Measurements from ENCODE around the gene FEZ2. TPM values are rescaled to one million over a fixed set of nuclear protein-coding genes. Genes with fewer than 3 reads are reported as not detected.

Gene FEZ2
- total and polyA plus RNA-seq, 2 of the 8 experiments (the other 6 are each of a cell fraction or from before 2014, with no cell fraction given): 7.5 to 16.4 TPM

DNA sequence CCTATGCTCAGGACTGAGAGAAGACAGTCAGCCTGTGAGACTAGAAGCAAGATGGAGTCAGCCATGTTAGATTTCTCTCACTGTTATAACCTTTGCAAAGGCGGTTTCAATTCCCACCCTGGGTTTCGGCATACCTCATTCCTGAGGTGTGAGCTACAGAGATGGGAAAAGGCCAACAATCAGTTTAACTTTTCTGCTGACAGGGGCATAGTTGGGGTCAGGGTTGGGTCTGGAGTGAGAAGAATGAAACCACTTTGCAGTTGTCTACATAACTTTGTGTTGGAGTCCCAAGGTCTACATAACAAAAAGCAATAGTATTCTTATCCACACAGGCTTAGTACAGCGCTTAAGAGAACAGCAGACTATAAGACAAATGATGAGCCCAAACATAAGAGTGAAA, 28.1 kb upstream of the FEZ2 start:
- Histone ChIP-seq H3K4me1 (replicated peaks in 1 of 4; ENCODE audit: control insufficient read depth in 3 of 4, insufficient read depth in 4 of 4, low read length in 3 of 4) (no peaks in the 10 kb centered on the region), H4K5ac (ENCODE audit: insufficient read length, low read depth, low read length) (no peak overlapping the region), H2BK5ac (ENCODE audit: low read depth, low read length) (no peak overlapping the region), H3K4me3 (ENCODE audit: extremely low read depth in 1 of 4, insufficient read depth in 2 of 4, low read depth in 3 of 4, low read length in 4 of 4) (no peak overlapping the region), H2BK20ac (ENCODE audit: low read length) (no peak overlapping the region), H4K20me1 (replicated peaks in 1 of 2; ENCODE audit: control insufficient read depth in 1 of 2, insufficient read depth in 2 of 2, low read length in 2 of 2) (no peaks in the 10 kb centered on the region), H2AFZ (ENCODE audit: low read length) (no peak overlapping the region), H3K79me2 (ENCODE audit: control insufficient read depth in 1 of 2, insufficient read depth in 2 of 2, low read length in 2 of 2) (no peaks in the 10 kb centered on the region), H3K23ac (ENCODE audit: insufficient read length) (no peak overlapping the region), H3K9me3 (ENCODE audit: insufficient read depth in 2 of 2, low read depth in 1 of 2, low read length in 1 of 2) (peaks cover 10 to 12% of the 10 kb centered on the region in 2 experiments), H3K36me3 (ENCODE audit: control insufficient read depth in 2 of 4, insufficient read depth in 4 of 4, low read length in 3 of 4) (peaks cover 0 to 2% (median 0%) of the 10 kb centered on the region in 4 experiments; a peak in 1 of 8 replicates), H3K18ac (ENCODE audit: extremely low read depth, low read length) (no peak overlapping the region), H3K56ac (replicated peaks; ENCODE audit: insufficient read length, low read depth, low read length) (no peak overlapping the region), H4K8ac (ENCODE audit: extremely low read depth, insufficient read depth, low read length) (no peak overlapping the region), H3K14ac (ENCODE audit: insufficient read length) (no peak overlapping the region), H3K27me3 (replicated peaks in 1 of 4; ENCODE audit: control insufficient read depth in 3 of 4, extremely low read depth in 1 of 4, insufficient read depth in 3 of 4, low read length in 3 of 4) (no peaks in the 10 kb centered on the region), H3K4ac (replicated peaks; ENCODE audit: insufficient read length, low read depth, low read length) (no peak overlapping the region), H3K79me1 (ENCODE audit: low read depth, low read length) (no peaks in the 10 kb centered on the region), H2AK5ac (ENCODE audit: low read depth, low read length) (no peak overlapping the region), H2BK12ac (ENCODE audit: low read depth, low read length) (no peak overlapping the region), H2BK120ac (replicated peaks; ENCODE audit: low read depth, low read length) (no peak overlapping the region), H3K4me2 (ENCODE audit: insufficient read depth in 1 of 2, low read depth in 2 of 2, low read length in 2 of 2) (no peak overlapping the region), H4K91ac (replicated peaks; ENCODE audit: insufficient read length, low read length) (no peak overlapping the region), H3K27ac (ENCODE audit: low read depth, low read length) (no peak overlapping the region), H2BK15ac (ENCODE audit: low read length) (no peak overlapping the region; the same call in 1 of the 2 replicates), H3K23me2 (ENCODE audit: low read depth, low read length) (no peaks in the 10 kb centered on the region), H3K9ac (replicated peaks in 1 of 4; ENCODE audit: extremely low read depth in 1 of 4, low read depth in 3 of 4, low read length in 3 of 4) (no peak overlapping the region)
- CTCF ChIA-PET (ENCODE audit: partially characterized antibody): interaction anchor here (1.2 kb wide), 1 partner anchor 13 kb away, joined by 3 read pairs; no protein-coding TSS in a partner anchor
- TF ChIP-seq TCF12 (IDR thresholded peaks at IDR 0.05; ENCODE audit: low read depth, low read length): no peak
- TF ChIP-seq, protein P1, sequence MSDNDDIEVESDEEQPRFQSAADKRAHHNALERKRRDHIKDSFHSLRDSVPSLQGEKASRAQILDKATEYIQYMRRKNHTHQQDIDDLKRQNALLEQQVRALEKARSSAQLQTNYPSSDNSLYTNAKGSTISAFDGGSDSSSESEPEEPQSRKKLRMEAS (IDR thresholded peaks at IDR 0.05): no peak
- no peak for TF ChIP-seq EZH2 (IDR thresholded peaks at IDR 0.05; ENCODE audit: low read depth, low read length, severe bottlenecking)
- TF ChIP-seq CBX5 (IDR thresholded peaks at IDR 0.05; ENCODE audit: low read depth, low read length): no peak
- no peak for TF ChIP-seq EGR1 (IDR thresholded peaks at IDR 0.05; ENCODE audit: borderline replicate concordance, low read depth, low read length)
- no peak for TF ChIP-seq PHF8 (conservative IDR thresholded peaks at IDR 0.05; ENCODE audit: low read depth, low read length)
- no peak for TF ChIP-seq ASH2L (IDR thresholded peaks at IDR 0.05; ENCODE audit: low read length)
- TF ChIP-seq TBP (IDR thresholded peaks at IDR 0.05; ENCODE audit: low read depth, low read length): no peak
- TF ChIP-seq RNF2 (IDR thresholded peaks at IDR 0.05; ENCODE audit: borderline replicate concordance, low read depth, low read length, missing control alignments, poor library complexity, severe bottlenecking): no peak
- 88% methylated on average over 3 of the region's 3 CpGs; no CpG with 5 or more reads in 1 of the 2 experiments for WGBS, 2 experiments (ENCODE audit: extremely low coverage in 1 of 2, insufficient coverage in 1 of 2, insufficient read length in 1 of 2, insufficient replicate concordance in 2 of 2, low coverage in 1 of 2, low lambda C conversion rate in 2 of 2, missing lambda C conversion rate in 1 of 2)
- POLR2A ChIA-PET (ENCODE audit: partially characterized antibody): no interaction called here
- FAIRE-seq (no peak), DNase-seq (ENCODE audit: low read depth in 1 of 2, low spot score in 2 of 2) (no peak)
